Astrocyte of the cerebellum (primary cell): ENCODE results near the gene C19orf18.

Source experiments
- DNase-seq: peaks from one replicate; pipeline ENCODE4 v3.0.0-alpha.2; 2011; ENCODE audit warnings: low read depth
- H3K4me3 ChIP-seq: 2 replicates; pipeline ENCODE4 v1.5.1; 2011; ENCODE audit warnings: mild to moderate bottlenecking, low read depth, low read length, moderate library complexity
- in situ Hi-C: cut with HindIII; loops from 2 replicates; pipeline ENCODE4 v1.10.0; 2017; ENCODE audit warnings: low sequenced_read_pairs
- TF ChIP-seq, protein P1 (sequence below): IDR thresholded peaks from 2 replicates; pipeline ENCODE4 v1.5.1; 2012; ENCODE audit warnings: low read length, low read depth, moderate library complexity, mild to moderate bottlenecking; ENCODE audit errors: missing control alignments

Gene C19orf18

DNA sequence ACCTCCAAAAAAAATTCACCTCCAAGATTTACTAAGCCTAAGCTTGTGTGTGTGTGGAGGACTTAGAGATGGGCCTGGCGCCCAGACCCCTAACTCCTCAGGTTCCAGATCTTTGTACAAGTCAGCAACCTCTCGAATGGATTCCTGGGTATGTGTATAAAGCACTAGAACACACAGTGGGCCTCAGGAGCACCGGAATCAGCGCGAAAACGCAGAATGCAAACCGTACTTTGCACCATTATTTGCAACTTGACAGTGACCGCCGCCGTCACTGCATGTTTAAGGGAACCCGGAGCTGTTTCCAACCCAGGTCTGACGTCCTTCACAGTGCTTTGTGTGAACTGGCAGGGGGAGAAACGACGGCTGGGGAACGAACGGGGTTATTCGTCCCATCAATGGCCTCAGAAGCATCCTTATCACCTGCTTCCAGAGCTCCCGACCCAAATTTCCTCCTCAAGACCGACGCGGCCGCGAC is 27.6 kb upstream of the C19orf18 start:
- peak overlapping the region; percentile 65 for H3K4me3 ChIP-seq
- TF ChIP-seq, protein P1, sequence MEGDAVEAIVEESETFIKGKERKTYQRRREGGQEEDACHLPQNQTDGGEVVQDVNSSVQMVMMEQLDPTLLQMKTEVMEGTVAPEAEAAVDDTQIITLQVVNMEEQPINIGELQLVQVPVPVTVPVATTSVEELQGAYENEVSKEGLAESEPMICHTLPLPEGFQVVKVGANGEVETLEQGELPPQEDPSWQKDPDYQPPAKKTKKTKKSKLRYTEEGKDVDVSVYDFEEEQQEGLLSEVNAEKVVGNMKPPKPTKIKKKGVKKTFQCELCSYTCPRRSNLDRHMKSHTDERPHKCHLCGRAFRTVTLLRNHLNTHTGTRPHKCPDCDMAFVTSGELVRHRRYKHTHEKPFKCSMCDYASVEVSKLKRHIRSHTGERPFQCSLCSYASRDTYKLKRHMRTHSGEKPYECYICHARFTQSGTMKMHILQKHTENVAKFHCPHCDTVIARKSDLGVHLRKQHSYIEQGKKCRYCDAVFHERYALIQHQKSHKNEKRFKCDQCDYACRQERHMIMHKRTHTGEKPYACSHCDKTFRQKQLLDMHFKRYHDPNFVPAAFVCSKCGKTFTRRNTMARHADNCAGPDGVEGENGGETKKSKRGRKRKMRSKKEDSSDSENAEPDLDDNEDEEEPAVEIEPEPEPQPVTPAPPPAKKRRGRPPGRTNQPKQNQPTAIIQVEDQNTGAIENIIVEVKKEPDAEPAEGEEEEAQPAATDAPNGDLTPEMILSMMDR = no peak
- in situ Hi-C loops = no loop called here
- no peak for DNase-seq

DNA sequence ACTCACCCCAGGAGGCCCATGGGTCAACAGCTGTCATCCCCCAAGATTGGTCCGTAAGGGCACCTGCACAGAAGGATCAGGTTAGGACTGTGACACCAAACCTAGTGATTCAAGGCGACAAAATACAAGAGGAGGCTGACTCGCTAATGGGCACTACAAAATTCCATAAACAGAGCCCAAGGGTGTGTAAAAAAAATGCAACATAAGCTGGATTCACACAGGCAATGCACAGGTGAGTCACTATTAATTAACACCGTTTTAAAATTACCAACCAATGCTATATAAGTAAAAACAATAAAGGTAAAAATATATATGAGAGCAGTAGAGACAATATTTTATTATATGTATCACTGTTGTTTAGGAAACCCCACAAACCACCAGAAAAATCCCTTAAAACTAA is 26.3 kb upstream of the C19orf18 start:
- no peak for DNase-seq
- TF ChIP-seq, protein P1 = no peak
- H3K4me3 ChIP-seq = no peak overlapping the region
- in situ Hi-C loops = no loop called here

DNA sequence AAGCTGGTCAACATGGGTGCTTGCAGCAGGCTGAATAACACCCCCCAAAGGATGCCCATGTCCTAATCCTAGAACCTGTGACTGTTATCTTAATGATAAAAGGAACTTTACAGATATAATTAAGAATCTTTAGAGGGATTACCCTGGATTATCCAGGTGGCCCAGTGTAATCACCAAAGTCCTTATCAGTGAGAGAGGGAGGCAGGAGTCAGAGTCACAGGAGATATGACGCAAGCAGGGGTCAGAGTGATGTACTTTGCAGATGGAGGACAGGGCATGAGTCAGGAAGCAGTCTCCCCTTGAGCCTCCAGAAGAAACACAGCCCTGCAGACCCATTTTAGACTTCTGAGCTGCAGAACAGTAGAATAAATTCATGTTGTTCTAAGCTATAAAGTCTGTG is 18.5 kb upstream of the C19orf18 start:
- TF ChIP-seq, protein P1 = no peak
- no peak for DNase-seq
- no peak overlapping the region for H3K4me3 ChIP-seq
- in situ Hi-C loops = no loop called here

DNA sequence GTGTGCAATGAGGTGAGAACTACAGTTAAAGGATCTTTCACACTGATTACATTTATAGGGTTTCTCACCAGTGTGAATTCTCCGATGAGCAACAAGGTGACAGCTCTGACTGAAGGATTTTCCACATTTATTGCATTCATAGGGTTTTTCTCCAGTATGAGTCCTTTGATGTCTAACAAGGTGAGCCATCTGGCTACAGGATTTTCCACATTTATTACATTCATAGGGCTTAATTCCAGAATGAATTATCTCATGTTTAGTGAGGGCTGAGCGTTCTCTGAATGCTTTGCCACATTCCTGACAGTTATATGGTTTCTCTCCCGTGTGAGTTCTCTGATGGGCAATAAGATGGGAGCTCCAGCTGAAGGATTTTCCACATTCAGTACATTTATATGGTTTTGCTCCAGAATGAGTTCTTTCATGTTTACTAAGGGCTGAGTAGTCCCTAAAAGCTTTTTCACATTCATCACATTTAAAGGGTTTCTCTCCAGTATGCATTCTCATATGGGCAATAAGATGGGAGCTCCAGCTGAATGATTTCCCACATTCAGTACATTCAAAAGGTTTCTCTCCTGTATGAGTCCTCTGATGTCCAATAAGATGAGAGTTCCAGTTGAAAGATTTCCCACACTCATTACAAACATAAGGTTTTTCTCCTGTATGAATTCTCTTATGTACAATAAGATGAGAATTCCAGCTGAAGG is 4.4 kb upstream of the C19orf18 start:
- TF ChIP-seq, protein P1 = no peak
- no peak for DNase-seq
- no peak overlapping the region for H3K4me3 ChIP-seq
- in situ Hi-C loops = no loop called here

DNA sequence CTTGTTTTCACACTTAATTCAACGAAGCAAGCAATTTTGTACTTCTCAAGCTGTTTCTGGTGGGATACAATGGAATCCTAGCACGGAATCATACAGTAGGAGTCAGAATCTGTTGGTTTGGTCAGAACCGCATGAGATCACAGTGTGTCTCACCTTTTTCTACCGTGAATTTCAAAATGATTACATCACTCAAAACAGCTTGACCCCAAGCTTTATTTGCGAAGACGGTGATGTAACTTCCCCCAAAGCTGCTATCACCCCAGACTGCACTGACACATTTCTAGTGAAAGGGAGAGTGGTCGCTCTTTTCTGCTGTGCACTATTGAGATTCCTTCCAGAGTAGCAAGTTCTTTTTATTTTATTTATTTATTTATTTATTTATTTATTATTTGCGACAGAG is 9.6 kb downstream of the C19orf18 start:
- no peak overlapping the region for H3K4me3 ChIP-seq
- DNase-seq = no peak
- TF ChIP-seq, protein P1 = no peak
- in situ Hi-C loops = no loop called here

DNA sequence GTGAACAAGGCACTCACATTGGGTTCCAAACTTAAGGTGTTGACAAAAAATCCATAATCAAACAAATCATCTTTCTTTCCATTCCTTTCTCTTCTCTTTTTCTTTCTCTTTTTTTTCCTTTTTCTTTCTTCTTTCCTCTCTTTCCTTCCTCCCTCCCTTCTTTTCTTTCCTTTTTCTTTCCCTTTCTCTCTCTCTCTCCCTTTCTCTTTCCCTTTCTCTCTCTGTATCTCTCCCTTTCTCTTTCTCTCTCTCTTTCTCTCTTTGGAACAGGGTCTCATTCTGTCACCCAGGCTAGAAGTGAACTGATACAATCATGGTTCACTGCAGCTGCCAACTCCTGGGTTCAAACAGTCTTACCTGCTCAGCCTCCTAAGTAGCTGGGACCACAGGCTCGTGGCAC is 12.5 kb downstream of the C19orf18 start:
- no peak for DNase-seq
- H3K4me3 ChIP-seq = no peak overlapping the region
- TF ChIP-seq, protein P1 = no peak
- in situ Hi-C loops = no loop called here
